HEK293 (cell line): ENCODE measurements around the gene ATP6V1G1.

ENCODE experiments used
- CTCF ChIA-PET: fragments of 350-600 bp; formaldehyde crosslinking; extraction: SDS; loops from one replicate; lab custom pipeline; 2021; ENCODE audit warnings: antibody characterized with exemption; lab: Yijun Ruan, JAX
- POLR2A ChIA-PET: fragments of 300-600 bp; formaldehyde crosslinking; extraction: SDS; loops from one replicate; lab custom pipeline; 2020; ENCODE audit warnings: antibody characterized with exemption, inconsistent platforms; lab: Yijun Ruan, JAX
- H3K27ac ChIP-seq: fragments of 200-500 bp; sonication (Bioruptor generic); 2 replicates; pipeline ENCODE4 v1.5.1; 2014; ENCODE audit warnings: low read depth, low read length, control low read depth, inconsistent platforms; ENCODE audit errors: extremely low read depth
- H3K36me3 ChIP-seq, 2 experiments: fragments of 200-500 bp in 1 of 2; sonication (Bioruptor generic) in 1 of 2; 1 replicate in 1 of 2; 2 replicates in 1 of 2; pipeline ENCODE4 v1.5.1; 2014 to 2017; ENCODE audit warnings: inconsistent platforms in 2 of 2, low read length in 2 of 2; ENCODE audit not compliant: control insufficient read depth in 2 of 2, insufficient read depth in 1 of 2
- H3K4me1 ChIP-seq: fragments of 200-500 bp; sonication (Bioruptor generic); 2 replicates; pipeline ENCODE4 v1.5.1; 2014; ENCODE audit warnings: mild to moderate bottlenecking, low read length, inconsistent platforms; ENCODE audit not compliant: control insufficient read depth, insufficient read depth
- H3K4me3 ChIP-seq: 2 replicates; pipeline ENCODE4 v1.5.1; 2011; ENCODE audit warnings: low read depth, mild to moderate bottlenecking, control low read depth, low read length, moderate library complexity
- H3K9me3 ChIP-seq: fragments of 200-500 bp; sonication (Bioruptor generic); 2 replicates; pipeline ENCODE4 v1.5.1; 2014; ENCODE audit warnings: low read depth, low read length, inconsistent platforms; ENCODE audit not compliant: control insufficient read depth, insufficient read depth
- EGR2 ChIP-seq: fragments of 450-650 bp; formaldehyde crosslinking; IDR thresholded peaks from 2 replicates; pipeline ENCODE4 v1.5.1; 2016; ENCODE audit warnings: low read depth, missing biosample characterization, missing genetic modification characterization
- HOXD13 ChIP-seq: sonication (generic); formaldehyde crosslinking; IDR thresholded peaks from 2 replicates; pipeline ENCODE4 v1.8.0; 2022; ENCODE audit warnings: missing genetic modification reagents, borderline replicate concordance
- KLF16 ChIP-seq: fragments of 450-650 bp; formaldehyde crosslinking; IDR thresholded peaks from 2 replicates; pipeline ENCODE4 v1.5.1; 2017; ENCODE audit warnings: missing biosample characterization, missing genetic modification characterization
- KLF17 ChIP-seq: fragments of 450-650 bp; formaldehyde crosslinking; IDR thresholded peaks from 2 replicates; pipeline ENCODE4 v1.5.1; 2016; ENCODE audit warnings: missing biosample characterization, missing genetic modification characterization
- PATZ1 ChIP-seq: fragments of 450-650 bp; formaldehyde crosslinking; IDR thresholded peaks from 2 replicates; pipeline ENCODE4 v1.5.1; 2016; ENCODE audit warnings: missing biosample characterization, missing genetic modification characterization
- SP7 ChIP-seq: fragments of 450-650 bp; formaldehyde crosslinking; IDR thresholded peaks from 2 replicates; pipeline ENCODE4 v1.5.1; 2016; ENCODE audit warnings: missing biosample characterization, missing genetic modification characterization
- ZEB2 ChIP-seq: fragments of 450-650 bp; formaldehyde crosslinking; IDR thresholded peaks from 2 replicates; pipeline ENCODE4 v1.5.1; 2016; ENCODE audit warnings: missing biosample characterization, missing genetic modification characterization
- ZFHX2 ChIP-seq: fragments of 450-650 bp; formaldehyde crosslinking; conservative IDR thresholded peaks from 2 replicates; pipeline ENCODE4 v1.5.1; 2016; ENCODE audit warnings: missing biosample characterization, missing genetic modification characterization
- ZNF214 ChIP-seq: fragments of 450-650 bp; formaldehyde crosslinking; IDR thresholded peaks from 2 replicates; pipeline ENCODE4 v1.5.1; 2017; ENCODE audit warnings: missing biosample characterization, mild to moderate bottlenecking, missing genetic modification characterization, borderline replicate concordance
- ZNF404 ChIP-seq: fragments of 450-650 bp; formaldehyde crosslinking; IDR thresholded peaks from 2 replicates; pipeline ENCODE4 v1.5.1; 2017; ENCODE audit warnings: missing biosample characterization, missing genetic modification characterization
- ZNF585B ChIP-seq: fragments of 450-650 bp; formaldehyde crosslinking; IDR thresholded peaks from 2 replicates; pipeline ENCODE4 v1.5.1; 2016; ENCODE audit warnings: missing biosample characterization, missing genetic modification characterization
- ZNF600 ChIP-seq: fragments of 450-650 bp; formaldehyde crosslinking; IDR thresholded peaks from 2 replicates; pipeline ENCODE4 v1.5.1; 2016; ENCODE audit warnings: missing biosample characterization, missing genetic modification characterization
- ZNF629 ChIP-seq: fragments of 450-650 bp; formaldehyde crosslinking; IDR thresholded peaks from 2 replicates; pipeline ENCODE4 v1.5.1; 2017; ENCODE audit warnings: missing biosample characterization, missing genetic modification characterization
- ZNF677 ChIP-seq: fragments of 450-650 bp; IDR thresholded peaks from 2 replicates; pipeline ENCODE4 v1.5.0; 2018; ENCODE audit warnings: missing biosample characterization, mild to moderate bottlenecking, missing genetic modification characterization, moderate library complexity
- ZNF692 ChIP-seq: fragments of 450-650 bp; formaldehyde crosslinking; IDR thresholded peaks from 2 replicates; pipeline ENCODE4 v1.5.1; 2016; ENCODE audit warnings: missing biosample characterization, missing genetic modification characterization
- ZNF747 ChIP-seq: fragments of 450-650 bp; formaldehyde crosslinking; IDR thresholded peaks from 2 replicates; pipeline ENCODE4 v1.5.1; 2016; ENCODE audit warnings: missing biosample characterization, missing genetic modification characterization
- ZNF792 ChIP-seq: fragments of 450-650 bp; formaldehyde crosslinking; IDR thresholded peaks from 2 replicates; pipeline ENCODE4 v1.5.1; 2016; ENCODE audit warnings: missing biosample characterization, missing genetic modification characterization
- TF ChIP-seq, protein P1 (sequence below): fragments of 450-650 bp; formaldehyde crosslinking; IDR thresholded peaks from 2 replicates; pipeline ENCODE4 v1.5.1; 2017; ENCODE audit warnings: missing biosample characterization, missing genetic modification characterization
- TF ChIP-seq, protein P2 (sequence below): fragments of 450-650 bp; formaldehyde crosslinking; IDR thresholded peaks from 2 replicates; pipeline ENCODE4 v1.5.1; 2017; ENCODE audit warnings: missing biosample characterization, missing genetic modification characterization
- TF ChIP-seq, protein P3 (sequence below): fragments of 450-650 bp; formaldehyde crosslinking; IDR thresholded peaks from 2 replicates; pipeline ENCODE4 v1.5.1; 2016; ENCODE audit warnings: missing biosample characterization, missing genetic modification characterization
- TF ChIP-seq, protein P4 (sequence below): fragments of 450-650 bp; formaldehyde crosslinking; IDR thresholded peaks from 2 replicates; pipeline ENCODE4 v1.5.1; 2016; ENCODE audit warnings: missing biosample characterization, missing genetic modification characterization
- TF ChIP-seq, protein P5 (sequence below): fragments of 450-650 bp; formaldehyde crosslinking; IDR thresholded peaks from 2 replicates; pipeline ENCODE4 v1.5.1; 2016; ENCODE audit warnings: missing biosample characterization, missing genetic modification characterization

ATP6V1G1 gene

DNA sequence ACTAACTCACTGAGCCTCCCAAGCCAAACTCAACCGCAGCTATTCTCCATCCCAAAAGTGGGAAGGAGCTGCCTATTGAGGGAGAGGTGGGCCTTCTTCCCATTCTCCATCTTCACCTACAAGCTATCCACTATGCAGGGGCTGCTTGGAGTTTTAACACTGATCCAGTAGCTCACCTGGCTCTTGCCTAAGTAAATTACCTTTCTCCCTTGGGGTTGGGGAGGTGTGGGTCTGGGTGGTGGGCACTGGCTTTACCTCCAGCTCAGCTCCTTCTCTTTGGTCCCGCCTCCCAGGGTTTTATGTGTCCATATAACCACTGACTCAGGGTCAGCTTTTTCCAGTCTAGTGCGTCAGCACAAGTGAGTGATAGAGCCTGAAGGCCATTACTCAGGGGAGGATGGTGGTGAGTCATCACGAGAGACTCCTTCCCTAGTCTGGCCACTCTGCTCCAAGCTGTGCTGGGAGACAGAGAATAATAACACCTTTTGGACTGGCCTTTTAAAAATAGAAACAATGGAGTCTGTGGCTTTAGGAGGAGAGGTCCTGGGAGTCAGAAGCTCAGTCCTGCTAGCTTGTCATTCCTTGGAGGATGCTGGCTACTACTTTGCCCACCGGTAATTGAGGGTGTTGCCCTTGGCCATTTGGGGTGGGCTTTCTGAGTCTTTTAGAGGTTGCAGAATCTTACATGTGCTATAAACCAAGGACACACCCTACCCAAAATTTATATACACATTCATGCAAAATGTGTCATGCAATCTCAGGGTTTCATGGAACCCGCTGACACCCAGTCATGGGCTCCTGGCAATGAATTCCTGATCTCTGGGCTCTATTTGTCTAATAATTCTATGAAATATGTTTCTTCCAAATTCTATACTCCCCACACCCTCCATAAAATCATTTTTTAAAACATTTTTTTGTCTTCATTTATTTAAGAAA, 35.6 kb upstream of the ATP6V1G1 start:
- ChIA-PET CTCF (interaction anchor here (0.7 to 2.2 kb wide), 2 partner anchors 14 to 147 kb away, joined by 3 to 6 read pairs; no protein-coding TSS in a partner anchor), POLR2A (interaction anchor here (0.5 to 1.8 kb wide), 9 partner anchors 10 to 596 kb away, joined by 3 to 16 read pairs (median 3); partner anchors contain the start of gene ATP6V1G1)
- Histone ChIP-seq H3K9me3 (no peaks in the 10 kb centered on the region), H3K27ac (no peak overlapping the region), H3K4me1 (no peaks in the 10 kb centered on the region), H3K4me3 (no peak overlapping the region), H3K36me3 (no peaks in the 10 kb centered on the region)
- TF ChIP-seq KLF16 (tag by site-specific recombination) (no peak), ZNF747 (tag by site-specific recombination) (no peak), ZNF692 (0 out of 2 replicates have a peak, but pooled peaks have one; percentile 28), KLF17 (tag by site-specific recombination) (peak; percentile 74; the same call in 1 of the 2 replicates), ZNF585B (no peak), ZFHX2 (no peak), ZNF214 (no peak), ZNF792 (tag by site-specific recombination) (no peak), ZNF677 (tag by site-specific recombination) (no peak), EGR2 (no peak), ZEB2 (peak; percentile 61; the same call in 1 of the 2 replicates), ZNF629 (tag by site-specific recombination) (peak; percentile 84), PATZ1 (tag by site-specific recombination) (no peak), ZNF600 (tag by site-specific recombination) (peak; percentile 83), ZNF404 (tag by site-specific recombination) (no peak), HOXD13 (CRISPR knock-in tag) (peak; percentile 30; the same call in 1 of the 2 replicates), SP7 (tag by site-specific recombination) (peak; percentile 89)
- TF ChIP-seq, protein P1, sequence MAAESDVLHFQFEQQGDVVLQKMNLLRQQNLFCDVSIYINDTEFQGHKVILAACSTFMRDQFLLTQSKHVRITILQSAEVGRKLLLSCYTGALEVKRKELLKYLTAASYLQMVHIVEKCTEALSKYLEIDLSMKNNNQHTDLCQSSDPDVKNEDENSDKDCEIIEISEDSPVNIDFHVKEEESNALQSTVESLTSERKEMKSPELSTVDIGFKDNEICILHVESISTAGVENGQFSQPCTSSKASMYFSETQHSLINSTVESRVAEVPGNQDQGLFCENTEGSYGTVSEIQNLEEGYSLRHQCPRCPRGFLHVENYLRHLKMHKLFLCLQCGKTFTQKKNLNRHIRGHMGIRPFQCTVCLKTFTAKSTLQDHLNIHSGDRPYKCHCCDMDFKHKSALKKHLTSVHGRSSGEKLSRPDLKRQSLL (tag by site-specific recombination): peak; percentile 96
- TF ChIP-seq, protein P2, sequence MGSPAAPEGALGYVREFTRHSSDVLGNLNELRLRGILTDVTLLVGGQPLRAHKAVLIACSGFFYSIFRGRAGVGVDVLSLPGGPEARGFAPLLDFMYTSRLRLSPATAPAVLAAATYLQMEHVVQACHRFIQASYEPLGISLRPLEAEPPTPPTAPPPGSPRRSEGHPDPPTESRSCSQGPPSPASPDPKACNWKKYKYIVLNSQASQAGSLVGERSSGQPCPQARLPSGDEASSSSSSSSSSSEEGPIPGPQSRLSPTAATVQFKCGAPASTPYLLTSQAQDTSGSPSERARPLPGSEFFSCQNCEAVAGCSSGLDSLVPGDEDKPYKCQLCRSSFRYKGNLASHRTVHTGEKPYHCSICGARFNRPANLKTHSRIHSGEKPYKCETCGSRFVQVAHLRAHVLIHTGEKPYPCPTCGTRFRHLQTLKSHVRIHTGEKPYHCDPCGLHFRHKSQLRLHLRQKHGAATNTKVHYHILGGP (tag by site-specific recombination): no peak
- TF ChIP-seq, protein P3, sequence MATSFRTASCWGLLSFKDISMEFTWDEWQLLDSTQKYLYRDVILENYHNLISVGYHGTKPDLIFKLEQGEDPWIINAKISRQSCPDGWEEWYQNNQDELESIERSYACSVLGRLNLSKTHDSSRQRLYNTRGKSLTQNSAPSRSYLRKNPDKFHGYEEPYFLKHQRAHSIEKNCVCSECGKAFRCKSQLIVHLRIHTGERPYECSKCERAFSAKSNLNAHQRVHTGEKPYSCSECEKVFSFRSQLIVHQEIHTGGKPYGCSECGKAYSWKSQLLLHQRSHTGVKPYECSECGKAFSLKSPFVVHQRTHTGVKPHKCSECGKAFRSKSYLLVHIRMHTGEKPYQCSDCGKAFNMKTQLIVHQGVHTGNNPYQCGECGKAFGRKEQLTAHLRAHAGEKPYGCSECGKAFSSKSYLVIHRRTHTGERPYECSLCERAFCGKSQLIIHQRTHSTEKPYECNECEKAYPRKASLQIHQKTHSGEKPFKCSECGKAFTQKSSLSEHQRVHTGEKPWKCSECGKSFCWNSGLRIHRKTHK (tag by site-specific recombination): no peak
- TF ChIP-seq, protein P4, sequence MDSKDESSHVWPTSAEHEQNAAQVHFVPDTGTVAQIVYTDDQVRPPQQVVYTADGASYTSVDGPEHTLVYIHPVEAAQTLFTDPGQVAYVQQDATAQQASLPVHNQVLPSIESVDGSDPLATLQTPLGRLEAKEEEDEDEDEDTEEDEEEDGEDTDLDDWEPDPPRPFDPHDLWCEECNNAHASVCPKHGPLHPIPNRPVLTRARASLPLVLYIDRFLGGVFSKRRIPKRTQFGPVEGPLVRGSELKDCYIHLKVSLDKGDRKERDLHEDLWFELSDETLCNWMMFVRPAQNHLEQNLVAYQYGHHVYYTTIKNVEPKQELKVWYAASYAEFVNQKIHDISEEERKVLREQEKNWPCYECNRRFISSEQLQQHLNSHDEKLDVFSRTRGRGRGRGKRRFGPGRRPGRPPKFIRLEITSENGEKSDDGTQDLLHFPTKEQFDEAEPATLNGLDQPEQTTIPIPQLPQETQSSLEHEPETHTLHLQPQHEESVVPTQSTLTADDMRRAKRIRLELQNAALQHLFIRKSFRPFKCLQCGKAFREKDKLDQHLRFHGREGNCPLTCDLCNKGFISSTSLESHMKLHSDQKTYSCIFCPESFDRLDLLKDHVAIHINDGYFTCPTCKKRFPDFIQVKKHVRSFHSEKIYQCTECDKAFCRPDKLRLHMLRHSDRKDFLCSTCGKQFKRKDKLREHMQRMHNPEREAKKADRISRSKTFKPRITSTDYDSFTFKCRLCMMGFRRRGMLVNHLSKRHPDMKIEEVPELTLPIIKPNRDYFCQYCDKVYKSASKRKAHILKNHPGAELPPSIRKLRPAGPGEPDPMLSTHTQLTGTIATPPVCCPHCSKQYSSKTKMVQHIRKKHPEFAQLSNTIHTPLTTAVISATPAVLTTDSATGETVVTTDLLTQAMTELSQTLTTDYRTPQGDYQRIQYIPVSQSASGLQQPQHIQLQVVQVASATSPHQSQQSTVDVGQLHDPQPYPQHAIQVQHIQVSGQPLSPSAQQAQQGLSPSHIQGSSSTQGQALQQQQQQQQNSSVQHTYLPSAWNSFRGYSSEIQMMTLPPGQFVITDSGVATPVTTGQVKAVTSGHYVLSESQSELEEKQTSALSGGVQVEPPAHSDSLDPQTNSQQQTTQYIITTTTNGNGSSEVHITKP (tag by site-specific recombination): peak; percentile 88
- TF ChIP-seq, protein P5, sequence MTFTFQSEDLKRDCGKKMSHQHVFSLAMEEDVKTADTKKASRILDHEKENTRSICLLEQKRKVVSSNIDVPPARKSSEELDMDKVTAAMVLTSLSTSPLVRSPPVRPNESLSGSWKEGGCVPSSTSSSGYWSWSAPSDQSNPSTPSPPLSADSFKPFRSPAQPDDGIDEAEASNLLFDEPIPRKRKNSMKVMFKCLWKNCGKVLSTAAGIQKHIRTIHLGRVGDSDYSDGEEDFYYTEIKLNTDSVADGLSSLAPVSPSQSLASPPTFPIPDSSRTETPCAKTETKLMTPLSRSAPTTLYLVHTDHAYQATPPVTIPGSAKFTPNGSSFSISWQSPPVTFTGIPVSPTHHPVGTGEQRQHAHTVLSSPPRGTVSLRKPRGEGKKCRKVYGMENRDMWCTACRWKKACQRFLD (tag by site-specific recombination): no peak
